ENCODE measurements around the gene APBB1.

APBB1 gene

DNA sequence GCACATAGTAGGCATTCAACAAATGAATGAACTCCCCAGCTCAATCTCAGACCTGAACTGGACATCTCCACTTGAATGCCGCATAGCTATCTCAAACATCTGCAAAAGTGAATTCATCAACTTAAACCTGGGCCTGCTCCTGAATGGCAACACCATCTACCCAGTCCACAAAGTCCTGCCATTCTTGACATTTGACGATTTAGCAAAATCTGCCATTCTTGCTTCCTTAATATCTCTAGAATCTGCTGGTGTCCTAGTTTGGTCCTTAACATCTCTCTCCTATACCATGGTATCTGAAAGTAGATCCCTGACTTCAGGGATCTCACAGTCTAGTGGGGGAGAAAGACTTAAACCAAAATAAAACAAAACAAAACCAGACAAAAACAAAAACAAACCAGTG lies 34.3 kb upstream of the APBB1 start:
- no peak for DNase-seq (ENCODE audit: low read depth)
- TF ChIP-seq, protein P1, sequence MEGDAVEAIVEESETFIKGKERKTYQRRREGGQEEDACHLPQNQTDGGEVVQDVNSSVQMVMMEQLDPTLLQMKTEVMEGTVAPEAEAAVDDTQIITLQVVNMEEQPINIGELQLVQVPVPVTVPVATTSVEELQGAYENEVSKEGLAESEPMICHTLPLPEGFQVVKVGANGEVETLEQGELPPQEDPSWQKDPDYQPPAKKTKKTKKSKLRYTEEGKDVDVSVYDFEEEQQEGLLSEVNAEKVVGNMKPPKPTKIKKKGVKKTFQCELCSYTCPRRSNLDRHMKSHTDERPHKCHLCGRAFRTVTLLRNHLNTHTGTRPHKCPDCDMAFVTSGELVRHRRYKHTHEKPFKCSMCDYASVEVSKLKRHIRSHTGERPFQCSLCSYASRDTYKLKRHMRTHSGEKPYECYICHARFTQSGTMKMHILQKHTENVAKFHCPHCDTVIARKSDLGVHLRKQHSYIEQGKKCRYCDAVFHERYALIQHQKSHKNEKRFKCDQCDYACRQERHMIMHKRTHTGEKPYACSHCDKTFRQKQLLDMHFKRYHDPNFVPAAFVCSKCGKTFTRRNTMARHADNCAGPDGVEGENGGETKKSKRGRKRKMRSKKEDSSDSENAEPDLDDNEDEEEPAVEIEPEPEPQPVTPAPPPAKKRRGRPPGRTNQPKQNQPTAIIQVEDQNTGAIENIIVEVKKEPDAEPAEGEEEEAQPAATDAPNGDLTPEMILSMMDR (conservative IDR thresholded peaks at IDR 0.05; ENCODE audit: control insufficient read depth, insufficient read depth, low read depth, low read length) = no peak
- no peak overlapping the region for H3K4me3 ChIP-seq (ENCODE audit: control insufficient read depth, low read depth, low read length)

GRCh38 chr11:6452219-6452618 lies 33.3 kb upstream of the APBB1 start:
- TF ChIP-seq, protein P1 (conservative IDR thresholded peaks at IDR 0.05; ENCODE audit: control insufficient read depth, insufficient read depth, low read depth, low read length) = no peak
- DNase-seq (ENCODE audit: low read depth) = peak; percentile 69

GRCh38 chr11:6448574-6448973 lies 29.7 kb upstream of the APBB1 start:
- DNase-seq (ENCODE audit: low read depth) = no peak
- H3K4me3 ChIP-seq (ENCODE audit: control insufficient read depth, low read depth, low read length) = no peak overlapping the region
- TF ChIP-seq, protein P1 (conservative IDR thresholded peaks at IDR 0.05; ENCODE audit: control insufficient read depth, insufficient read depth, low read depth, low read length) = no peak

More at GRCh38 chr11:6452219-6452618, 33.3 kb upstream of the APBB1 start:
- H3K4me3 ChIP-seq (ENCODE audit: control insufficient read depth, low read depth, low read length) = no peak overlapping the region

GRCh38 chr11:6443269-6444003 lies 24.5 kb upstream of the APBB1 start:
- H3K4me3 ChIP-seq (ENCODE audit: control insufficient read depth, low read depth, low read length) = no peak overlapping the region
- TF ChIP-seq, protein P1 (conservative IDR thresholded peaks at IDR 0.05; ENCODE audit: control insufficient read depth, insufficient read depth, low read depth, low read length) = peak; percentile 81
- peak; percentile 47 for DNase-seq (ENCODE audit: low read depth)

- H3K4me3 ChIP-seq (ENCODE audit: control insufficient read depth, low read depth, low read length) = no peak overlapping the region
- TF ChIP-seq, protein P1 (conservative IDR thresholded peaks at IDR 0.05; ENCODE audit: control insufficient read depth, insufficient read depth, low read depth, low read length) = no peak
- no peak for DNase-seq (ENCODE audit: low read depth)
Measured at GRCh38 chr11:6442441-6442840, 23.5 kb upstream of the APBB1 start.

DNA sequence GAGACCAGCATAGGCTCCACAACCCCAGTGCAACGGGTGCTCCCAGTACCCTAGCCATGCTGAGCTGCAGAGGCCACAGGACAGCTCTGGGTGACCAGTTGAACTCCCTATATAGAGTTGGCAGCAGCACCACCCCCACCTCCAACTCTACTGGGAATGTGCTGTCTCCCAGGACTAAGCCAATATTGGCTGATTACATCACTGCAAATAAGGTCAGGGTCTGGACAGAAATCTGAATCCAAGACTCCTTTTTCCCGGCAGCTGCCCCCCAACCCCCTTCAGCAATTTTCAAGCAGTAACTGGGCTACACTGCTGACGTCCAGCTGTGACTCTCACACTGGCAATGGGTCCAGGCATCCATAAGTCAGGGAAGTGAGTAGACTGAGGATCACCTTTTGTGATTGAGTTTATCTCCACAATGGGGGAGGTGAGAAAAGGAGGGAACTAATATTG lies 22.0 kb upstream of the APBB1 start, which contains the start of gene HPX:
TSS of gene HPX (minus strand) at position 82 of the 453 bp plus-strand sequence. CDS start at position 58, 24 bp downstream.
- TF ChIP-seq, protein P1 (conservative IDR thresholded peaks at IDR 0.05; ENCODE audit: control insufficient read depth, insufficient read depth, low read depth, low read length) = no peak
- no peak for DNase-seq (ENCODE audit: low read depth)
- H3K4me3 ChIP-seq (ENCODE audit: control insufficient read depth, low read depth, low read length) = no peak within 1 kb of the TSS
